GM12874 (cell line): ENCODE data around the gene ELAVL4.

ENCODE experiments used
- CTCF ChIP-seq: IDR thresholded peaks from 2 replicates; pipeline ENCODE4 v1.5.1; 2011; ENCODE audit warnings: low read depth, mild to moderate bottlenecking, control low read depth, low read length, moderate library complexity; ENCODE audit not compliant: insufficient read depth

The ELAVL4 gene

DNA sequence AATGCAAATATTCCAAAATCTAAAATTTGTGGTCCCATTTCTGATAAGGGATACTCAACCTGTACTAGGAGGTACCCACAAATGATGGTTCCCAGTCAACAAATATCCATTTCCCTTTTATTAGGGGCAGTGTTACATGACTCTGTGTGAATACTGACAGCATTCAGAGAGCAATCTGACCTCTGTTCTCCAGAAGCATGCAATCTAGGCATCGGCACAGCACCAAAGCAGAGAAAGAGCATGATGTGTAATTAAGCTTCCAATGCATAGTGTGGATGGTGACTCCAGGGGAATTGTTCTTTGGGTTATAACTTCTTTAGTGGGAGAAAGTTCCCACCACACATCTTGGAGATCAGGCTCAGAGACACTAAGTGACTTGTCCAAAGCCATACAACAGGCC is 71.6 kb downstream of the ELAVL4 start:
- TF ChIP-seq CTCF: no peak

GRCh38 chr1:50181027-50181663 is 72.4 kb downstream of the ELAVL4 start:
- no peak for TF ChIP-seq CTCF

DNA sequence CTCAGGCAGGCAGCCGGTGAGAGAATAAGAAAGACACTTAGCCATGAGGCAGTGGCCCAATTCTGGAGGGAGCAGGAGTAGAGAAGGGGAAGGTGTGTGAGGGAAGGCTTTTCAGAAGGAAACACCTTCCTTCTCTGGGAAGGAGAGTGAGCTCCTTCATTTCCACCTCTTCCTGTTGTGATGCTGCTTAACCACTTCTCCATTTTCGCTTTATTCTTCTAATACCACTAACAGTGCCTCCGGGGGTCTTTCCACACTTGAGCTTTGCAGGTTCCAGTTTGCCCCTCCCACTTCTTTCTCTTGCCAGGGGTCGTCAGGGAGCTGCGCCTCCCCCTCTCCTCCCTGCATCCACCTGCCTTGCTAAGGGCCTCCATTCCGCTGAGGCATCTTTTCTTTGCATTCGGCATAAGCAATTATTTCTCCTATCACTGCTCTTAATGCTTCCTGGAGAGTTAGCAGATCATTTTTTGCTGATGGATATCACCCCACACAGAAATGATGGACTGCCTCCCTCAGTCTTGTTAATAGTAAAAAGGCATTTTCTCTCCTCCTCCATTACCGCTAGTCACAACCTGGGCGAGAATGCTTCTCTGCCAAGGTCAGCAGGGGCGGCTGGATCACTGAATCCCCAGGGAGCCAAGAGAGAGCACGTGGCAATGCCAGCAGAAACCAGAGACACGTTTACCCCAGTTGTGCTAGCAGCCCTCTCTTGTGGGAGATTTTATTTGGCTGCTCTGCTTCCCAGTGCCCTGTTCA is 74.8 kb downstream of the ELAVL4 start:
- no peak for TF ChIP-seq CTCF

DNA sequence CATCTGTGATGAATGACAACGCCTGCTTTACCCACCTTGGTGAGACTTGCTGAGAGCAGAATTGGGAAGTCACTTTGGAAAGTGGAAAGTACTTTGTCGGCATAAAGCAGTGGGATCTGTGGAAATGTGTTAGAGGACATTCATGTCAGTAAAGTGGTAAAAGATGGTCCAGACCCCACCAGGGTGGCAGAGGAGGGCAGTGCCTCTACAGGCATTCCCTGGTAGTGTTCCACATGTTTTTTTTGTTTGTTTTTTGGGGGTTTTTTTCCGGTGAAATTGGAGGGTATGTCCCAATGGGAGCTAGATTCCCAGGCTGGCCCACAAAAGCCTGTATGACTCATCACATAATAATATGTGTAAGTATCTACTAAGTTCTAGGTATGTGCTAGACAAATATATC is 80.6 kb downstream of the ELAVL4 start:
- no peak for TF ChIP-seq CTCF

- no peak for TF ChIP-seq CTCF
Measured at GRCh38 chr1:50193002-50193401, 84.3 kb downstream of the ELAVL4 start.

- no peak for TF ChIP-seq CTCF
Measured at GRCh38 chr1:50195205-50195604, 86.5 kb downstream of the ELAVL4 start.

DNA sequence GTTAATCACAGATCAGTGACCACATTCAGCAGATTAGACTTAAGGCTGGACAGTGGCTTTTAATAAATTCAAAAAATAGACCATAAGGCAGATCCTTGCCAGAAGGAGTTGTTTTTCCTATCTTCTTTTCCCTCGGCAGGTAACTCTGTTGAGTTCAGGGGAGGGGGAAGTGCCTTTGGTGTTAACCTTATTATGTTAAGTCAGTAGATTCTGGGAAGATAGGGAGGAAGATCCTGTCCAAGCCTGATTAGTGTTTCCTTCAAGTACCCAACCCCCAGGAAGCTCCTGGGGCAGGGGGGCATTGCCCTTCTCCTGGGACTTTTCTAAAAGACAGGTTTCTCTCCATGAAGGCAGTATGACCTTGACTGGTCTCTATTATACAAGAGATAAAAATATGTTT is 87.4 kb downstream of the ELAVL4 start:
- no peak for TF ChIP-seq CTCF
